HepG2 (cell line): ENCODE data around the gene KCNJ4. TPM values are rescaled to one million over a fixed set of nuclear protein-coding genes. Genes with fewer than 3 reads are reported as not detected.

Source experiments
- BHLHE40 ChIP-seq: IDR thresholded peaks from 2 replicates; pipeline ENCODE4 v1.6.1; 2011; ENCODE audit warnings: low read length, improper control_type of control experiment
- NR2F1 ChIP-seq, 2 experiments: fragments of 450-650 bp in 1 of 2; formaldehyde crosslinking in 1 of 2; IDR thresholded peaks; 2 replicates each; pipeline versions ENCODE4 v1.5.0 to v1.6.1; 2016 to 2020; ENCODE audit warnings: mild to moderate bottlenecking in 1 of 2, missing compliant biosample characterization in 1 of 2, missing genetic modification reagents in 1 of 2, moderate library complexity in 1 of 2
- SMAD9 ChIP-seq: sonication (generic); formaldehyde crosslinking; IDR thresholded peaks from 2 replicates; pipeline ENCODE4 v1.5.1; 2020; ENCODE audit warnings: mild to moderate bottlenecking, missing genetic modification reagents
- ZNF326 ChIP-seq: sonication (generic); formaldehyde crosslinking; IDR thresholded peaks from 2 replicates; pipeline ENCODE4 v1.4.0; 2020; ENCODE audit warnings: missing genetic modification reagents, borderline replicate concordance
- ZNF598 ChIP-seq: sonication (generic); formaldehyde crosslinking; IDR thresholded peaks from 2 replicates; pipeline ENCODE4 v1.5.1; 2020; ENCODE audit warnings: mild to moderate bottlenecking, missing genetic modification reagents, borderline replicate concordance
- polyA plus RNA-seq, 8 experiments: library from polyadenylated mRNA; depleted of rRNA in 3 of 8; stranded (reverse) in 7 of 8; unstranded in 1 of 8; fragments of >200 nt; fragmentation: Illumina TruSeq in 4 of 8; extraction: Trizol in 4 of 8; gene quantifications; 2 replicates each; pipeline versions ENCODE4 v1.2.1 to v1.2.3, GENCODE V29; 2011 to 2016; ENCODE audit warnings: low read depth in 4 of 8, missing spikeins in 1 of 8, mixed read lengths in 1 of 8; ENCODE audit not compliant: insufficient read depth in 1 of 8
- total RNA-seq, 5 experiments: library from RNA; depleted of rRNA; stranded (reverse); fragments of >200 nt; fragmentation: Illumina TruSeq; extraction: Trizol; gene quantifications; 2 replicates each; pipeline ENCODE4 v1.2.3, GENCODE V29; 2016; ENCODE audit warnings: low read depth in 1 of 5
- TF ChIP-seq, protein P1 (sequence below): sonication (generic); formaldehyde crosslinking; conservative IDR thresholded peaks from 2 replicates; pipeline ENCODE4 v1.8.0; 2022; ENCODE audit warnings: mild to moderate bottlenecking, moderate library complexity, missing genetic modification reagents
- TF ChIP-seq, protein P2 (sequence below): sonication (generic); formaldehyde crosslinking; IDR thresholded peaks from 2 replicates; pipeline ENCODE4 v1.8.0; 2022; ENCODE audit warnings: mild to moderate bottlenecking, missing genetic modification reagents
- TF ChIP-seq, protein P3 (sequence below): sonication (generic); formaldehyde crosslinking; IDR thresholded peaks from 2 replicates; pipeline ENCODE4 v1.4.0; 2020; ENCODE audit warnings: missing genetic modification reagents
- TF ChIP-seq, protein P4 (sequence below): sonication (generic); IDR thresholded peaks from 2 replicates; pipeline ENCODE4 v1.6.1; 2016; ENCODE audit warnings: low read depth, borderline replicate concordance
- TF ChIP-seq, protein P5 (sequence below): IDR thresholded peaks from 2 replicates; pipeline ENCODE4 v1.4.0; 2020; ENCODE audit warnings: mild to moderate bottlenecking, missing genetic modification reagents

The KCNJ4 gene
- total and polyA plus RNA-seq, 2 of the 13 experiments (the other 11 are each of a cell fraction or from before 2014, with no cell fraction given): not detected

DNA sequence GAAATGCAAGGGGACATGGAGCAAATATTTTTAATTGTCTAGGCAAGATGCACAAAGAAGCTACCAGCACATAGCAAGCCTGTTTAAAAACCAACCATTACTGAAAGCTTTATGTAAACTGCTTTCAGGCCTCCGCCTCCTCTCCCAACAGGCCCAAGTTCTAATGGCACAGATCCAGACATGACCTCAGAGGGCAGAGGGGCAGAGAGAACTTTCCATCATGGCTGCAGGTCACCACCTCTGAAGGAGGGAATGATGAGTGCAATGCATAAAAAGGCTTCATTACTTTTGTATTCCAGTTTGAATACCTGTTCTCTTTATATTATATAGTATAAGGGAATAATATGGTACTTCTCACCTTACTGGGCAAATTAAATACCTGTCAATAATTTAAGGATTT lies 35.9 kb upstream of the KCNJ4 start (continued):
- TF ChIP-seq, protein P1, sequence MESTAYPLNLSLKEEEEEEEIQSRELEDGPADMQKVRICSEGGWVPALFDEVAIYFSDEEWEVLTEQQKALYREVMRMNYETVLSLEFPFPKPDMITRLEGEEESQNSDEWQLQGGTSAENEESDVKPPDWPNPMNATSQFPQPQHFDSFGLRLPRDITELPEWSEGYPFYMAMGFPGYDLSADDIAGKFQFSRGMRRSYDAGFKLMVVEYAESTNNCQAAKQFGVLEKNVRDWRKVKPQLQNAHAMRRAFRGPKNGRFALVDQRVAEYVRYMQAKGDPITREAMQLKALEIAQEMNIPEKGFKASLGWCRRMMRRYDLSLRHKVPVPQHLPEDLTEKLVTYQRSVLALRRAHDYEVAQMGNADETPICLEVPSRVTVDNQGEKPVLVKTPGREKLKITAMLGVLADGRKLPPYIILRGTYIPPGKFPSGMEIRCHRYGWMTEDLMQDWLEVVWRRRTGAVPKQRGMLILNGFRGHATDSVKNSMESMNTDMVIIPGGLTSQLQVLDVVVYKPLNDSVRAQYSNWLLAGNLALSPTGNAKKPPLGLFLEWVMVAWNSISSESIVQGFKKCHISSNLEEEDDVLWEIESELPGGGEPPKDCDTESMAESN (CRISPR knock-in tag): no peak
- TF ChIP-seq ZNF326 (CRISPR knock-in tag) (no peak), SMAD9 (no peak), NR2F1 (CRISPR knock-in tag; IDR thresholded peaks at IDR 0.05) (peak; percentile 61 to 62; a peak in 3 of 4 replicates), BHLHE40 (no peak), ZNF598 (no peak)
- TF ChIP-seq, protein P2, sequence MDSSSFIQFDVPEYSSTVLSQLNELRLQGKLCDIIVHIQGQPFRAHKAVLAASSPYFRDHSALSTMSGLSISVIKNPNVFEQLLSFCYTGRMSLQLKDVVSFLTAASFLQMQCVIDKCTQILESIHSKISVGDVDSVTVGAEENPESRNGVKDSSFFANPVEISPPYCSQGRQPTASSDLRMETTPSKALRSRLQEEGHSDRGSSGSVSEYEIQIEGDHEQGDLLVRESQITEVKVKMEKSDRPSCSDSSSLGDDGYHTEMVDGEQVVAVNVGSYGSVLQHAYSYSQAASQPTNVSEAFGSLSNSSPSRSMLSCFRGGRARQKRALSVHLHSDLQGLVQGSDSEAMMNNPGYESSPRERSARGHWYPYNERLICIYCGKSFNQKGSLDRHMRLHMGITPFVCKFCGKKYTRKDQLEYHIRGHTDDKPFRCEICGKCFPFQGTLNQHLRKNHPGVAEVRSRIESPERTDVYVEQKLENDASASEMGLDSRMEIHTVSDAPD: no peak
- TF ChIP-seq, protein P3, sequence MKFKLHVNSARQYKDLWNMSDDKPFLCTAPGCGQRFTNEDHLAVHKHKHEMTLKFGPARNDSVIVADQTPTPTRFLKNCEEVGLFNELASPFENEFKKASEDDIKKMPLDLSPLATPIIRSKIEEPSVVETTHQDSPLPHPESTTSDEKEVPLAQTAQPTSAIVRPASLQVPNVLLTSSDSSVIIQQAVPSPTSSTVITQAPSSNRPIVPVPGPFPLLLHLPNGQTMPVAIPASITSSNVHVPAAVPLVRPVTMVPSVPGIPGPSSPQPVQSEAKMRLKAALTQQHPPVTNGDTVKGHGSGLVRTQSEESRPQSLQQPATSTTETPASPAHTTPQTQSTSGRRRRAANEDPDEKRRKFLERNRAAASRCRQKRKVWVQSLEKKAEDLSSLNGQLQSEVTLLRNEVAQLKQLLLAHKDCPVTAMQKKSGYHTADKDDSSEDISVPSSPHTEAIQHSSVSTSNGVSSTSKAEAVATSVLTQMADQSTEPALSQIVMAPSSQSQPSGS: peak; percentile 70; the same call in 1 of the 2 replicates
- TF ChIP-seq, protein P4, sequence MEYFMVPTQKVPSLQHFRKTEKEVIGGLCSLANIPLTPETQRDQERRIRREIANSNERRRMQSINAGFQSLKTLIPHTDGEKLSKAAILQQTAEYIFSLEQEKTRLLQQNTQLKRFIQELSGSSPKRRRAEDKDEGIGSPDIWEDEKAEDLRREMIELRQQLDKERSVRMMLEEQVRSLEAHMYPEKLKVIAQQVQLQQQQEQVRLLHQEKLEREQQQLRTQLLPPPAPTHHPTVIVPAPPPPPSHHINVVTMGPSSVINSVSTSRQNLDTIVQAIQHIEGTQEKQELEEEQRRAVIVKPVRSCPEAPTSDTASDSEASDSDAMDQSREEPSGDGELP: no peak
- TF ChIP-seq, protein P5, sequence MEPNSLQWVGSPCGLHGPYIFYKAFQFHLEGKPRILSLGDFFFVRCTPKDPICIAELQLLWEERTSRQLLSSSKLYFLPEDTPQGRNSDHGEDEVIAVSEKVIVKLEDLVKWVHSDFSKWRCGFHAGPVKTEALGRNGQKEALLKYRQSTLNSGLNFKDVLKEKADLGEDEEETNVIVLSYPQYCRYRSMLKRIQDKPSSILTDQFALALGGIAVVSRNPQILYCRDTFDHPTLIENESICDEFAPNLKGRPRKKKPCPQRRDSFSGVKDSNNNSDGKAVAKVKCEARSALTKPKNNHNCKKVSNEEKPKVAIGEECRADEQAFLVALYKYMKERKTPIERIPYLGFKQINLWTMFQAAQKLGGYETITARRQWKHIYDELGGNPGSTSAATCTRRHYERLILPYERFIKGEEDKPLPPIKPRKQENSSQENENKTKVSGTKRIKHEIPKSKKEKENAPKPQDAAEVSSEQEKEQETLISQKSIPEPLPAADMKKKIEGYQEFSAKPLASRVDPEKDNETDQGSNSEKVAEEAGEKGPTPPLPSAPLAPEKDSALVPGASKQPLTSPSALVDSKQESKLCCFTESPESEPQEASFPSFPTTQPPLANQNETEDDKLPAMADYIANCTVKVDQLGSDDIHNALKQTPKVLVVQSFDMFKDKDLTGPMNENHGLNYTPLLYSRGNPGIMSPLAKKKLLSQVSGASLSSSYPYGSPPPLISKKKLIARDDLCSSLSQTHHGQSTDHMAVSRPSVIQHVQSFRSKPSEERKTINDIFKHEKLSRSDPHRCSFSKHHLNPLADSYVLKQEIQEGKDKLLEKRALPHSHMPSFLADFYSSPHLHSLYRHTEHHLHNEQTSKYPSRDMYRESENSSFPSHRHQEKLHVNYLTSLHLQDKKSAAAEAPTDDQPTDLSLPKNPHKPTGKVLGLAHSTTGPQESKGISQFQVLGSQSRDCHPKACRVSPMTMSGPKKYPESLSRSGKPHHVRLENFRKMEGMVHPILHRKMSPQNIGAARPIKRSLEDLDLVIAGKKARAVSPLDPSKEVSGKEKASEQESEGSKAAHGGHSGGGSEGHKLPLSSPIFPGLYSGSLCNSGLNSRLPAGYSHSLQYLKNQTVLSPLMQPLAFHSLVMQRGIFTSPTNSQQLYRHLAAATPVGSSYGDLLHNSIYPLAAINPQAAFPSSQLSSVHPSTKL (CRISPR knock-in tag): 0 out of 2 replicates have a peak, but pooled peaks have one; percentile 14
